GM13977 (cell line): ENCODE data around the gene UBE2D1.
A peak's percentile ranks its signal among the peaks of the same experiment; 100 is the strongest.

ENCODE experiments used
- DNase-seq: peaks from one replicate; pipeline ENCODE4 v3.0.0; 2012; ENCODE audit warnings: low spot score
- CTCF ChIP-seq: IDR thresholded peaks from 2 replicates; pipeline ENCODE4 v1.5.1; 2012; ENCODE audit warnings: mild to moderate bottlenecking, control low read depth; ENCODE audit not compliant: insufficient read depth; ENCODE audit errors: extremely low read depth, missing control alignments
- in situ Hi-C: fragments of 300-500 bp; cut with MboI; formaldehyde crosslinking; loops from one replicate; pipeline ENCODE4 v1.12.0; 2022; ENCODE audit warnings: low sequenced_read_pairs, low pct_unique_long_range_greater_than_20kb, mixed read lengths, inconsistent platforms; ENCODE audit not compliant: unreplicated experiment

The UBE2D1 gene

GRCh38 chr10:58372607-58373441, 38.0 kb downstream of the UBE2D1 start:
- no peak for DNase-seq
- in situ Hi-C loops: no loop called here

GRCh38 chr10:58373442-58373827, 38.6 kb downstream of the UBE2D1 start:
- in situ Hi-C loops: no loop called here
- no peak for TF ChIP-seq CTCF
- DNase-seq: no peak

More at GRCh38 chr10:58372607-58373441, 38.0 kb downstream of the UBE2D1 start:
- TF ChIP-seq CTCF: no peak

GRCh38 chr10:58382489-58382995, 47.7 kb downstream of the UBE2D1 start:
- TF ChIP-seq CTCF: no peak
- DNase-seq: no peak
- in situ Hi-C loops: no loop called here

- DNase-seq: peak; percentile 49
- in situ Hi-C loops: no loop called here
- TF ChIP-seq CTCF: no peak
Measured at GRCh38 chr10:58384095-58384494, 49.3 kb downstream of the UBE2D1 start.

- in situ Hi-C loops: no loop called here
- no peak for TF ChIP-seq CTCF
- no peak for DNase-seq
Measured at GRCh38 chr10:58384544-58384998, 49.8 kb downstream of the UBE2D1 start.

GRCh38 chr10:58384999-58385783, 50.4 kb downstream of the UBE2D1 start, which contains the start of gene TFAM:
Gene TFAM, plus strand, starts transcription at chr10:58385410. Its CDS starts 138 bp downstream, at chr10:58385548.
- TF ChIP-seq CTCF: peak; percentile 81
- in situ Hi-C loops: no loop called here
- DNase-seq: peak; percentile 90
